H1 (cell line): ENCODE measurements around the gene CFAP210. TPM values are rescaled to one million over a fixed set of nuclear protein-coding genes. Genes with fewer than 3 reads are reported as not detected.

Experiments used
- polyA plus RNA-seq, 7 experiments: library from polyadenylated mRNA; depleted of rRNA in 3 of 7; stranded (reverse) in 5 of 7; unstranded in 2 of 7; fragments of >200 nt in 5 of 7; fragments of 200-250 nt in 2 of 7; gene quantifications; 1 replicate in 5 of 7; 2 replicates in 1 of 7; 4 replicates in 1 of 7; pipeline versions ENCODE4 v1.2.1 to v1.2.3, GENCODE V29; 2011 to 2013; ENCODE audit warnings: missing spikeins in 2 of 7, mixed read lengths in 2 of 7
- total RNA-seq: library from RNA; stranded (reverse); fragmentation: NEBNext Ultra II Directional; extraction: Animal tissue kit (Norgen Biotek cat#: 25700); gene quantifications from 2 replicates; pipeline ENCODE4 v1.2.1, GENCODE V29; 2021
- TF ChIP-seq, protein P1 (sequence below): IDR thresholded peaks from 2 replicates; pipeline ENCODE4 v1.6.1; 2011; ENCODE audit warnings: low read length, improper control_type of control experiment

Gene CFAP210
- total and polyA plus RNA-seq, 2 of the 8 experiments (the other 6 are each of a cell fraction or from before 2014, with no cell fraction given), result 0.06 to 0.37 TPM

DNA sequence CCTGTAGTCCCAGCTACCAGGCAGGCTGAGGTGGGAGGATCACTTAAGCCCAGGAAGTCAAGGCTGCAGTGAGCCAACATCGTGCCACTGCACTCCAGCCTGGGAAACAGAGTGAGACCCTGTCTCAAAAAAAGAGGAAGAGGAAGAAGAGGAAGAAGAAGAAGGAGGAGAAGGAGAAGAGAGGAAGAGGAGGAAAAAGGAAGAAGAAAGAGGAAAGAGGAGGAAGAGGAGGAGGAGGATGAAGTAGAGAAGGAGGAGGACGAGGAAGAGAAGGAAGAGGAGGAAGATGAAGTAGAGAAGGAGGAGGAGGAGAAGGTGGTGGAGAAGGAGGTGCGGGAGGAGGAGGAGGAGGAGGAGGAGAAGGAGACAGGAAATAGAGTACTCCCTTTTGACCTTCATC, 38.0 kb downstream of the CFAP210 start (continued):
- TF ChIP-seq, protein P1, sequence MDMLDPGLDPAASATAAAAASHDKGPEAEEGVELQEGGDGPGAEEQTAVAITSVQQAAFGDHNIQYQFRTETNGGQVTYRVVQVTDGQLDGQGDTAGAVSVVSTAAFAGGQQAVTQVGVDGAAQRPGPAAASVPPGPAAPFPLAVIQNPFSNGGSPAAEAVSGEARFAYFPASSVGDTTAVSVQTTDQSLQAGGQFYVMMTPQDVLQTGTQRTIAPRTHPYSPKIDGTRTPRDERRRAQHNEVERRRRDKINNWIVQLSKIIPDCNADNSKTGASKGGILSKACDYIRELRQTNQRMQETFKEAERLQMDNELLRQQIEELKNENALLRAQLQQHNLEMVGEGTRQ, result no peak
